Right forelimb (tissue), 1 donor: ENCODE data around the gene CDYL2.
"Not testable (repeated sequence)": the region's sequence is repeated elsewhere in the genome, so short reads cannot be mapped to it uniquely, and the experiment has no call there.

Experiments
- DNase-seq: peaks from one replicate; pipeline ENCODE4 v3.0.0-alpha.2; 2018

Gene CDYL2

DNA sequence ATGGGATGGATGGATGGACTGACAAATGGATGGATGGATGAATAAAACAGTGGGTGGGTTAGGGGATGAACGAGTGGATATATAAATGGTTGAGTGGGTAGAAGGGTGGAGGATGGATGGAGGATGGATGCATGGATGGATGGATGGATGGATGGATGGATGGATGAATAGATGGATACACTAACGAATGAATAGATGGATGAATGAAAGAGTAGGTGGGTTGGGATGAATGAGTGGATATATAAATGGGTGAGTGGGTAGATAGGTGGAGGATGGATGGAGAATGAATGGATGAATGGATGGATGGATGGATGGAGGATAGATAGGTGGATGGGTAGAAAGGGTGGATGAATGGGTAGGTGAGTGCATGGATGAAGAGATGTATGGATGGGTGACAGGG, 62.1 kb downstream of the CDYL2 start:
- DNase-seq: no peak

DNA sequence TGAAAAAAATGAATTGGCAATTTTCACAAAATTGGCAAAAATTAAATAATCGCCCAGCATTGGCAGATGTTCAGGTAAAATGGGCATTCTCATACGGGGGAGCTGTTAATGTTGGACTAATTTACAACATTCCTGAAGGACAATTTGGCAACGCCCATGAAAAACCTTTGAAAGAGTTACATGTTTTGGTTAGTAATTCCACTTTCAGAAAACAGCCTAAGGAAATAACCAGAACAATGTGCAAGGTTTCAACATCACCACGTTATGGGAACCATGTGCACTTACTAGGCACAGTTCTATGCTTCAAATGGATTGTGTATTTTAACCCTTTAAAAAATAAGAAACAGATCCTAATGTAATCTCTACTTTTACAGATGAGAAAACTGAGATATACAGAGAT, 62.7 kb downstream of the CDYL2 start:
- no peak for DNase-seq

- no peak for DNase-seq
Measured at GRCh38 chr16:80739523-80739922, 64.9 kb downstream of the CDYL2 start.

GRCh38 chr16:80738521-80738920, 65.9 kb downstream of the CDYL2 start:
- DNase-seq: no peak

DNA sequence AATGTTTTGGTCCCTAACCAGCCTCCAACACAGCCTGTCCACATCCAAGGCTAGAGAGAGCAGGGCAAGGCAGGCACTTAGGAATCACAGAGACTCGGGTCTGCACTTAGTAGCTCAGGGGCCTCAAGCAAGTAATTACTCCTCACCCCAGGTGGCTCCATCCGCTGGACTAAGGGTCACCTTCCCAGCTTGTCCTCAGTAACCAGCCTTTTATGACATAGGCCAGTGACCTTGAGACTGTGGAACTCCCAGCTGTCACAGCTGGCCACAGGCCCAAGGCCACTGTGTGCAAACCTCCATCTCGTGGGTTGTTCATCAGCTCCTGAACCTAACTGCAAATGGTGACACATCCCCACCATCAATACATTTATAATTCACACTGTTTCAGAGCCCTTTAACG, 68.6 kb downstream of the CDYL2 start:
- no peak for DNase-seq

- DNase-seq: no peak
Measured at GRCh38 chr16:80733407-80733806, 71.0 kb downstream of the CDYL2 start.

DNA sequence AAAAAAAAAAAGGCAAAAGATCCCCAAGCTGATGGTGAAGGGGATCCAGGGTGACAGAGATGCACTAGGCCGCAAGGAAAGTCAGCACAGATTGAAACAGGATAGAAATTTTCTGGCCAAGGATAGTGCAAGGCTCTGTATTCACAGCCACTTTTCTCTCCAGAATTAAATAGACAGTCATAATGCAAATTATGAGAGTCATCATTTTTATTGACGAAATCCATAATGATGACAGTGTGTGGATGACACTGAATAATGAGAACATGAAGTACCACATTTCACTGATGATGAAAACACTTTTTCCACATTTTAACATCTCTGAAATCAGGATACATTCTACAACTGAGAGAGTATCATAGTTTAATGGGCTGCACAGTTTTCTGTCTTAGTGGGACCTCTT, 72.5 kb downstream of the CDYL2 start:
- DNase-seq: no peak

- not testable (repeated sequence) for DNase-seq
Measured at GRCh38 chr16:80727066-80727763, 77.2 kb downstream of the CDYL2 start.

DNA sequence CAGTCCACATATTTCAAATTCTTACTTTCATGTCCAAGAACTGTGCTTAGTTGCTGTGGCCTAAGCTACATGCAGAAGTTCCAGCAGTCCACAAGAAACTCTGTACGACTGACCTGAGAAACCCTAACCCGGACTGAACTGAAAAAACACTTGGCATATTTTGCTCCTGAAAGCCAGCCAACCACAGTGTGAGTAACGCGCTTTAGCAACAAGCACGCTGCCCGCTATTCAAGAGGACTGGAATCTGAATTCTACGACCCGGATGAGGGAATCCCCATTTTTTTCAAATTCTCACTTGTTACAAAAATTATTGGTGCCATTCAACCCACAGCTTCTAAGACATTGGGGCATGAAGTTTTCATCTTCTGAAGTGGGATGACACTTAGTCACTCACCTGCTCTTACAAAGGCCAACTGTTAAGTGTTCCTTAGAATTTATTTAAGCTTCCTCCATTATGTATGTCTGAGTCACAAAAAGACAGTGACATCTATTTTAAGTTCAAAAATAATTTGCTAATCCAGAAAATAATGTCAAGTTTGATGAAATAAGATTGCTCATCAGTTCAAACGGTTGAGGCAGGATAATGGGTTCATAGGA, 78.7 kb downstream of the CDYL2 start:
- no peak for DNase-seq

DNA sequence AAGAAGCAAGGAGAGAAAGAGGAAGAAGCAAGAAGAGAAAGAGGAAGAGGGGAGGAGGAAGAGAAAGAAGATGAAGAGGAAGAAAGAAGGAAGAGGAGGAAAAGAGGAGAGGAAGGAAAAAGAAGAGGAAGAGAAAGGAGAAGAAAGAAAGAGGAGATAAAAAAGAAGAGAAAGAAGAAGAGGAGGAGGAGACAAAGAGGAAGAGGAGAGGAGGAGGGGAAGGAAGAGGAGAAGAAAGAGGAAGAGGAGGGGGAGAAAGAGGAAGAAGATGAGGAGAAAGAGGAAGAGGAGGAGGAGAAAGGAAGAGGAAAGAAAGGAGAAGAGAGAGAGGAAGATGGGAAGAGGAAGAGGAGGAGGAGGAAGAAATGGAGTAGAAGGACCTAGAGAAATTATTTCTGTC, 80.4 kb downstream of the CDYL2 start:
- DNase-seq: no peak

- DNase-seq: no peak
Measured at GRCh38 chr16:80723091-80723490, 81.3 kb downstream of the CDYL2 start.

DNA sequence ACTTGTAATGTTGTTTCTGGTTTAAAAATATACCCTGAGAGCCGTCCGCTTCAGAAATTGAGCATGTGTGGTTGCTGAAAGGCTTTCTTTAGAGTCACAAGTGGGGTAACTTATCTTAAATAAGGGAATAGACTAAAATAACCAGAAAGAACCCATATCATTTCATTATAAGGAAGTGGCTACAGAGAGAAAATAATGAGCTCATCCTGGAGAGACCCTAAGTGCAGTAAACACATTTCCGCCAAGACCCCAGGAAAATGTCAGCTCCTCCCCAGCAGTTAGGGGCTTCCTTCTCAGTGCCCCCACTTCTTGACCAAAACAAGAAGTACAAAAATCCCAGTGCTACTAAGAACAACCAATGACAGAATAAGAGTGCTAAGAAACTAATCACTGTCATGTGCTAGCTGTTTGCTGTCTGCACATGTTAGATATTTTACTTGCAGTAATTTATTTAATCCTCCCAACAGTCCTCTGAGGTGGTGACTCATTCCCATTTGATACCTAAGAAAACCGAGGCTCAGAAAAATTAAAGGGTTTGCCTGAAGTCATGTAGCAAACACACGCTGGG, 83.5 kb downstream of the CDYL2 start:
- DNase-seq: no peak

DNA sequence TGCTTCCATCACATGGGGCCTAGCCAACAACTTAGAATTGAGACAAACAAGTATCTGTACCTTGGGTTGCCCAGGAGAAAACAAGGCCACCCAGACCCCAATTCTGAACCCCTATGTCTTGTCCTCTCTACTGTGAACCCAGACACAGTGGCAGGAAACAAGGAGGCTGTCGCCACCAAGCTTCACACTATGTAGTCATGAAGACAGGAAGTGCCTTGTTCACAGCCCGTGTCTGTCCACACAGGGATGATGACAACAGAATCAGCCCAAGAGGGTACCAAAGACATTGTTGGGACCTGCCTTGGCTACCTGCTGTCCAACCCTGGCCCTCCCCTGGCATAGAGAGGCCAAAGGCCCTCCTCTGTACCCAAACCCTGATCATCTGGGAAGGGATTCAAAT, 84.8 kb downstream of the CDYL2 start:
- no peak for DNase-seq

DNA sequence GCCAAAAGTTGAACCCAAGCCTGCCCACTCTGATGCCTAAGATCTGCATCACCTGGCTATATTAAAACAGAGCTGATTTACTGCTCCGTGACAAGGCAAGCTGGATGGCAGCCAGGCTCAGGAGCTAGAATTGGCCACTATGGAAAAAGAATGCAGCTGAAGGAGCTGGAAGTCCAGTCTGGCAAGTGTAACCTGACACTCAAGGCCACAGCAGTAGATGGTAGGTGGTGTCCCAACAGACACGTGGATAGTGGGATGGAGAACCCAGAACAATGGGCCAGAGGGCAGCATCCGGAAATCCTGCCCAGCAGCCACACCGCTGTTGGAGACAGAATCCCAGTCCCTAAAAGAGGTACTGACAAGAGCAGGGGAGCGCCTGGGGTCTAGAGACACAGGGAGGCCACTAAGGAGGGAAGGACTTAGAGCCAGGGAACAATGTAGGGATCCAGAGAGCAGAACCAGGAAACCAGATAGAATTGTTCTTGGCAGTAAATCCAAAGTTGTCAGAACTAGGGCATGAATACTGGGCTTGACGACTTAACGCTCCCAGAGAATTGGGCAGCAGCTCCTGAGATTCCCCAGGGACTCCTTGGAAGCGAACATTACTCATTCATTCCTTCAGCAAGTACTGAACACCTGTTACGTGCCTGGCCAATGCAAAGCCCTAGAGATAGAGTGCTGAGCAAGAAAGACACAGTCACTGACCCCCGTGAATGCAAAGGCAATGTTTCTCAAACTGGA, 85.7 kb downstream of the CDYL2 start:
- no peak for DNase-seq

- DNase-seq: no peak
Measured at GRCh38 chr16:80717611-80718010, 86.8 kb downstream of the CDYL2 start.

- no peak for DNase-seq
Measured at GRCh38 chr16:80716564-80717139, 87.7 kb downstream of the CDYL2 start.

- no peak for DNase-seq
Measured at GRCh38 chr16:80711406-80711805, 93.0 kb downstream of the CDYL2 start.

GRCh38 chr16:80710918-80711317, 93.5 kb downstream of the CDYL2 start:
- DNase-seq: no peak

DNA sequence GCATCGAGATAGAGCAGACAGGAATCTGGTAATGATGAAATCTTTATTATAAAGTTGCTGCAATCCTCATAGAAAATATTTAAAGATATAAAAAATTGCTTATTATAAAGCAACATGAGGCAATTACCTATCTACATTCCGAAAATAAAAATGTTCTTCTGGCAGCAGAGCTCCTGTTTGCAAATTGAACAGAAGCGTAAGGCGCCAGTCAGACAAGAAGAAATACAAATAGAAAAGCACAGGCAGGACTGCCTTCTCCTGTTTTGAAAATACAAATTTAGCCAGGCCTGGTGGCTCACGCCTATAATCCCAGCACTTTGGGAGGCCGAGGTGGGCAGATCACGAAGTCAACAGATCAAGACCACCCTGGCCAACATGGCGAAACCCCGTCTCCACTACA, 95.6 kb downstream of the CDYL2 start:
- DNase-seq: no peak

DNA sequence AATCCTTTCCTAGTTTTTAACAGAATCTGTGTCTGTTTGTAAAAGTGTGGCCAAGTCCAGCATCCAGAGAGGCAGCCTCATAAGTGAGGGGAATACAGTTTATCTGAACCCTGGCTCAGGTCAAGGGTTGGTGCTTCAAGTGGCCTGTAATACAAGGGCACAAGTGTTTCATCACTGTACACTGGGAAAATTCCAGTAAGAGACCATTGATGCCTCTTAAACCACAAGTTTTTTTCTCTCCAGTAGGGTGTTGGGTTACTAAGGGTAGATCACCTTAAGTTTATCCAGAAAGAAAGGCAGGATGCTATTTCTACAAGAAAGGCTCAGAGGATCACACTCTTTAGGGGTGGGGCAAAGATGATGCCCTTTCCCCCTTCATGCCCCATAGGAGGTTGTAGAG, 96.7 kb downstream of the CDYL2 start:
- no peak for DNase-seq

- no peak for DNase-seq
Measured at GRCh38 chr16:80705596-80705995, 98.8 kb downstream of the CDYL2 start.

DNA sequence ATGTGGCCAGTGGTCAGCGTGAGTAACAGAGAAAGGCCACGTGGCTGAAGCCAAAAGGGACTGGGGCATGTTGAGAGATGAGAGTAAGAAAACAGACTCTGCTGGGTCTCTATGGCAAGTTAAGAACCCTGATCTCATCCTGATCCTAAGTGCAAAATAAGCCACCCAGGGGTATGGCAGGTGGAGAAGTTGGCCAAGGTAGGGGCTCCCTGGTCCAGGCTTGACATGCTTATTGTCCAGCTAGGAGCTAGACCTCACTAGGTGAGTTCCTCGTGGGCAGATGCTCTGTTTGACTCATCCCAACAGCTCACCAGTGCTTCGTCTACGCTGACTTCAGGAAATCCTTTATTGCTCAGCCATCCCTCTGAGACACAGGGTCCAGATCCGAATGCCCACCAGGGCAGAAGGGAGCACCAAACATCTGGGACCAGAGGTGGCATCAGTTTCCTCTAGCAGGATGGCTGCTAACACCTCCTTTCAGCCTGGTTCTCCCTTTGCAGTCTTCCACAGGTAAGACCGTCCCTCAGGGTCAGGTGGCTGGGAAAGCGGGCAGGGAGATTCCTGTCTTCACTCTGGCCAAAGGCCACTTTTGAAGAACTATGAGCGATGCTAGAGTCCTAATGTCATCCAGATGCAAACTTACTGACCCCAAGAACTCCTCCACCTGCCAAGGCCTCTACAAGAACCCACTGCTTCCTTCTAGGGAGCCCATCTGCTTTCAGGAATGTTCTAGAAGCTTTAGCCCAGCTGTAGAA, 99.5 kb downstream of the CDYL2 start:
- no peak for DNase-seq
